Measurements from ENCODE around the gene CALR3.
"Not testable (repeated sequence)": the region's sequence is repeated elsewhere in the genome, so short reads cannot be mapped to it uniquely, and the experiment has no call there.

GRCh38 chr19:16472559-16472899 lies 23.4 kb downstream of the CALR3 start:
- not testable (repeated sequence) for TF ChIP-seq CTCF (IDR thresholded peaks at IDR 0.05); POLR2A (IDR thresholded peaks at IDR 0.05; ENCODE audit: low read depth); POLR2AphosphoS5 (IDR thresholded peaks at IDR 0.05)
